Activated naive CD8-positive, alpha-beta T cell treated with anti-CD3 and anti-CD28 coated beads, Interleukin-2, amount 10 ng/mL, durations not matched to agents 7 days and 5 days (primary cell): Measurements from ENCODE around the gene CTNS. TPM values are rescaled to one million over a fixed set of nuclear protein-coding genes. Genes with fewer than 3 reads are reported as not detected.
"Not testable (repeated sequence)": the region's sequence is repeated elsewhere in the genome, so short reads cannot be mapped to it uniquely, and the experiment has no call there.

Source experiments
- ATAC-seq: fragments of 150-1000 bp; cut with Tn5 transposase; one replicate; pipeline ENCODE4 v1.10.0; 2021; ENCODE audit warnings: low read depth, moderate library complexity
- POLR2A ChIA-PET: fragments of 350-600 bp; sonication (Branson Sonifier 250); formaldehyde crosslinking; loops from one replicate; lab custom pipeline; 2021; ENCODE audit warnings: antibody characterized with exemption; lab: Charles Lee
- DNase-seq: peaks from one replicate; pipeline ENCODE4 v3.0.0; 2021
- H3K27ac Mint-ChIP-seq: one replicate; pipeline ENCODE4 v1.8.0; 2022; ENCODE audit warnings: mild to moderate bottlenecking, mixed read lengths
- H3K27me3 Mint-ChIP-seq: one replicate; pipeline ENCODE4 v1.8.0; 2022; ENCODE audit warnings: mild to moderate bottlenecking, moderate library complexity, mixed read lengths
- H3K36me3 Mint-ChIP-seq: one replicate; pipeline ENCODE4 v1.8.0; 2021; ENCODE audit warnings: mild to moderate bottlenecking, mixed read lengths
- H3K4me1 Mint-ChIP-seq: one replicate; pipeline ENCODE4 v1.8.0; 2021; ENCODE audit warnings: mixed read lengths
- H3K4me3 Mint-ChIP-seq: one replicate; pipeline ENCODE4 v1.8.0; 2022; ENCODE audit warnings: mild to moderate bottlenecking, moderate library complexity, mixed read lengths
- H3K9me3 Mint-ChIP-seq: one replicate; pipeline ENCODE4 v1.8.0; 2021; ENCODE audit warnings: mixed read lengths
- total RNA-seq, 2 experiments: library from RNA; stranded (reverse); gene quantifications; one replicate each; pipeline ENCODE4 v1.2.3, GENCODE V29; 2021

CTNS gene
- total RNA-seq, 2 experiments from 2014 or later: 8.5 to 10.0 TPM

GRCh38 chr17:3704931-3705717, 68.6 kb downstream of the CTNS start:
- POLR2A ChIA-PET: interaction anchor here (1.0 kb wide), 1 partner anchor 9 kb away, joined by 4 read pairs; the partner anchor contains the start of gene P2RX5
- Mint-ChIP-seq H3K4me1 (peaks cover 19% of the 10 kb centered on the region), H3K27me3 (no peaks in the 10 kb centered on the region), H3K27ac (no peak overlapping the region), H3K9me3 (peaks cover 2% of the 10 kb centered on the region), H3K36me3 (peaks cover 7% of the 10 kb centered on the region), H3K4me3 (no peak overlapping the region)
- ATAC-seq (no peak), DNase-seq (no peak)

- peaks cover 22% of the 10 kb centered on the region for H3K4me1 Mint-ChIP-seq
- not testable (repeated sequence) for H3K27me3 Mint-ChIP-seq, H3K4me3 Mint-ChIP-seq, DNase-seq, H3K36me3 Mint-ChIP-seq, H3K9me3 Mint-ChIP-seq, ATAC-seq, H3K27ac Mint-ChIP-seq
- POLR2A ChIA-PET: interaction anchor here (1.0 kb wide), 1 partner anchor 10 kb away, joined by 4 read pairs; the partner anchor contains the start of gene P2RX5
Measured at GRCh38 chr17:3705718-3705984, 69.1 kb downstream of the CTNS start.

- Mint-ChIP-seq H3K36me3 (peaks cover 15% of the 10 kb centered on the region), H3K27ac (no peak overlapping the region), H3K4me3 (peak overlapping the region; percentile 10), H3K27me3 (no peaks in the 10 kb centered on the region), H3K4me1 (peaks cover 38% of the 10 kb centered on the region), H3K9me3 (no peaks in the 10 kb centered on the region)
- no peak for DNase-seq
- POLR2A ChIA-PET: no interaction called here
- no peak for ATAC-seq
Measured at GRCh38 chr17:3708366-3708765, 71.8 kb downstream of the CTNS start.

- peaks cover 40% of the 10 kb centered on the region for H3K4me1 Mint-ChIP-seq
- H3K27me3 Mint-ChIP-seq: no peaks in the 10 kb centered on the region
- H3K9me3 Mint-ChIP-seq: no peaks in the 10 kb centered on the region
- peak overlapping the region; percentile 90 for H3K27ac Mint-ChIP-seq
- ATAC-seq: peak; percentile 99
- peaks cover 25% of the 10 kb centered on the region for H3K36me3 Mint-ChIP-seq
- DNase-seq: peak; percentile 45
- peak overlapping the region; percentile 68 for H3K4me3 Mint-ChIP-seq
- POLR2A ChIA-PET: interaction anchor here (1.0 to 2.1 kb wide), 7 partner anchors 9 to 896 kb away, joined by 3 to 33 read pairs (median 7); partner anchors contain the start of genes CTNS, HASPIN, P2RX5 and SHPK
Measured at GRCh38 chr17:3710951-3711383, 74.4 kb downstream of the CTNS start.

Other genes starting within 250 kb of the CTNS start
- not detected for gene OR1E1, start 238.3 kb upstream of the CTNS start, total RNA-seq
- not detected for gene OR3A3, start 225.4 kb upstream of the CTNS start, total RNA-seq
- gene OR1E2, start 202.9 kb upstream of the CTNS start, total RNA-seq: not detected
- under 1 TPM; 0.28 to 0.96 TPM for gene SPATA22, start 164.9 kb upstream of the CTNS start, total RNA-seq
- not detected for gene ASPA, start 160.8 kb upstream of the CTNS start, total RNA-seq
- under 1 TPM; 0.69 to 0.79 TPM for gene TRPV3, start 78.9 kb upstream of the CTNS start, total RNA-seq
- gene TRPV1, start 27.3 kb upstream of the CTNS start, total RNA-seq: 1 to 10 TPM; 4.5 to 5.7 TPM
- 10 to 100 TPM; 11.8 to 12.2 TPM for gene SHPK, start 510 bp upstream of the CTNS start, total RNA-seq
- gene TAX1BP3, start 31.8 kb downstream of the CTNS start, total RNA-seq: 10 to 100 TPM; 18.5 to 18.8 TPM
- gene EMC6, start 32.1 kb downstream of the CTNS start, total RNA-seq: 10 to 100 TPM; 31.1 to 34.6 TPM
- 10 to 100 TPM; 17.2 to 19.0 TPM for gene P2RX5, start 59.4 kb downstream of the CTNS start, total RNA-seq
- 10 to 100 TPM; 17.5 to 21.4 TPM for gene HASPIN, start 87.1 kb downstream of the CTNS start, total RNA-seq
- 10 to 100 TPM; 48.1 to 52.0 TPM for gene ITGAE, start 164.4 kb downstream of the CTNS start, total RNA-seq
- gene NCBP3, start 209.5 kb downstream of the CTNS start, total RNA-seq: 10 to 100 TPM; 48.3 to 53.1 TPM